ENCODE measurements around the gene VAV3. TPM values are rescaled to one million over a fixed set of nuclear protein-coding genes. Genes with fewer than 3 reads are reported as not detected.

The VAV3 gene
- total and polyA plus RNA-seq, 2 of the 8 experiments (the other 6 are each of a cell fraction or from before 2014, with no cell fraction given), result 2.9 to 7.9 TPM

- Histone ChIP-seq H3K4ac (replicated peaks; ENCODE audit: insufficient read length, low read depth, low read length) (no peak overlapping the region), H3K4me2 (ENCODE audit: insufficient read depth in 1 of 2, low read depth in 2 of 2, low read length in 2 of 2) (no peak overlapping the region), H3K9me3 (ENCODE audit: insufficient read depth in 2 of 2, low read depth in 1 of 2, low read length in 1 of 2) (no peaks in the 10 kb centered on the region), H4K8ac (ENCODE audit: extremely low read depth, insufficient read depth, low read length) (no peak overlapping the region), H3K27ac (ENCODE audit: low read depth, low read length) (no peak overlapping the region), H2AK5ac (ENCODE audit: low read depth, low read length) (no peak overlapping the region), H3K56ac (replicated peaks; ENCODE audit: insufficient read length, low read depth, low read length) (no peak overlapping the region), H3K4me3 (ENCODE audit: extremely low read depth in 1 of 4, insufficient read depth in 2 of 4, low read depth in 3 of 4, low read length in 4 of 4) (no peak overlapping the region), H2BK120ac (replicated peaks; ENCODE audit: low read depth, low read length) (no peak overlapping the region), H3K9ac (replicated peaks in 1 of 4; ENCODE audit: extremely low read depth in 1 of 4, low read depth in 3 of 4, low read length in 3 of 4) (no peak overlapping the region), H3K18ac (ENCODE audit: extremely low read depth, low read length) (no peak overlapping the region), H4K91ac (replicated peaks; ENCODE audit: insufficient read length, low read length) (no peak overlapping the region), H3K23me2 (ENCODE audit: low read depth, low read length) (no peaks in the 10 kb centered on the region), H2BK5ac (ENCODE audit: low read depth, low read length) (no peak overlapping the region), H3K4me1 (replicated peaks in 1 of 4; ENCODE audit: control insufficient read depth in 3 of 4, insufficient read depth in 4 of 4, low read length in 3 of 4) (0 out of 7 replicates have a peak, but pooled peaks cover 0 to 2% (median 0%) of the 10 kb centered on the region in 4 experiments), H4K20me1 (replicated peaks in 1 of 2; ENCODE audit: control insufficient read depth in 1 of 2, insufficient read depth in 2 of 2, low read length in 2 of 2) (no peaks in the 10 kb centered on the region), H3K23ac (ENCODE audit: insufficient read length) (no peak overlapping the region), H3K79me1 (ENCODE audit: low read depth, low read length) (no peaks in the 10 kb centered on the region), H3K27me3 (replicated peaks in 1 of 4; ENCODE audit: control insufficient read depth in 3 of 4, extremely low read depth in 1 of 4, insufficient read depth in 3 of 4, low read length in 3 of 4) (no peaks in the 10 kb centered on the region), H4K5ac (ENCODE audit: insufficient read length, low read depth, low read length) (no peak overlapping the region), H2AFZ (ENCODE audit: low read length) (no peak overlapping the region), H3K79me2 (ENCODE audit: control insufficient read depth in 1 of 2, insufficient read depth in 2 of 2, low read length in 2 of 2) (no peaks in the 10 kb centered on the region), H3K36me3 (ENCODE audit: control insufficient read depth in 2 of 4, insufficient read depth in 4 of 4, low read length in 3 of 4) (no peaks in the 10 kb centered on the region), H2BK12ac (ENCODE audit: low read depth, low read length) (no peak overlapping the region), H3K14ac (ENCODE audit: insufficient read length) (no peak overlapping the region), H2BK20ac (ENCODE audit: low read length) (no peak overlapping the region), H2BK15ac (ENCODE audit: low read length) (no peak overlapping the region)
- FAIRE-seq, result no peak
- ChIA-PET CTCF (ENCODE audit: partially characterized antibody) (no interaction called here), POLR2A (ENCODE audit: partially characterized antibody) (no interaction called here)
- no peak for DNase-seq (ENCODE audit: low read depth in 1 of 2, low spot score in 2 of 2)
- TF ChIP-seq SIRT6 (IDR thresholded peaks at IDR 0.05; ENCODE audit: low read length), result no peak
- TF ChIP-seq, protein P1, sequence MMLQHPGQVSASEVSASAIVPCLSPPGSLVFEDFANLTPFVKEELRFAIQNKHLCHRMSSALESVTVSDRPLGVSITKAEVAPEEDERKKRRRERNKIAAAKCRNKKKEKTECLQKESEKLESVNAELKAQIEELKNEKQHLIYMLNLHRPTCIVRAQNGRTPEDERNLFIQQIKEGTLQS (IDR thresholded peaks at IDR 0.05; ENCODE audit: insufficient read depth, low read depth, low read length), result no peak
- TF ChIP-seq KDM4A (IDR thresholded peaks at IDR 0.05; ENCODE audit: low read depth, low read length, severe bottlenecking), result no peak
- no peak for TF ChIP-seq JUN (IDR thresholded peaks at IDR 0.05; ENCODE audit: low read depth, low read length)
- no peak for TF ChIP-seq MAFK (IDR thresholded peaks at IDR 0.05; ENCODE audit: low read depth, low read length)
- TF ChIP-seq TAF1 (IDR thresholded peaks at IDR 0.05; ENCODE audit: low read depth, low read length), result no peak
- no peak for TF ChIP-seq E2F6 (IDR thresholded peaks at IDR 0.05)
- TF ChIP-seq SP4 (IDR thresholded peaks at IDR 0.05; ENCODE audit: low read length), result no peak
- no peak for TF ChIP-seq ASH2L (IDR thresholded peaks at IDR 0.05; ENCODE audit: low read length)
- TF ChIP-seq BRCA1 (IDR thresholded peaks at IDR 0.05; ENCODE audit: low read depth, low read length), result no peak
- no peak for TF ChIP-seq SIN3A (conservative IDR thresholded peaks at IDR 0.05 in 1 of 2, IDR thresholded peaks at IDR 0.05 in 1 of 2; ENCODE audit: low read depth in 1 of 2, low read length in 2 of 2)
- TF ChIP-seq POLR2AphosphoS5 (IDR thresholded peaks at IDR 0.05; ENCODE audit: low read depth, low read length), result no peak
- TF ChIP-seq, protein P2, sequence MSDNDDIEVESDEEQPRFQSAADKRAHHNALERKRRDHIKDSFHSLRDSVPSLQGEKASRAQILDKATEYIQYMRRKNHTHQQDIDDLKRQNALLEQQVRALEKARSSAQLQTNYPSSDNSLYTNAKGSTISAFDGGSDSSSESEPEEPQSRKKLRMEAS (IDR thresholded peaks at IDR 0.05), result no peak
- TF ChIP-seq EP300 (IDR thresholded peaks at IDR 0.05; ENCODE audit: borderline replicate concordance in 1 of 2, low read depth in 2 of 2, low read length in 2 of 2), result no peak
- no peak for TF ChIP-seq RBBP5 (IDR thresholded peaks at IDR 0.05; ENCODE audit: borderline replicate concordance, low read depth, low read length)
Observed at GRCh38 chr1:107648071-107648470, 316.9 kb downstream of the VAV3 start.
